Colonic mucosa (tissue), 4 donors: ENCODE data around the gene DDX23. TPM values are rescaled to one million over a fixed set of nuclear protein-coding genes. Genes with fewer than 3 reads are reported as not detected.
A peak's percentile ranks its signal among the peaks of the same experiment; 100 is the strongest.

Source experiments
- DNase-seq: peaks from one replicate; pipeline ENCODE4 v3.0.0-alpha.2; 2020
- H3K27ac ChIP-seq: fragments of 200-600 bp; one replicate; pipeline ENCODE4 v1.8.0; 2021
- H3K27me3 ChIP-seq: fragments of 200-600 bp; one replicate; pipeline ENCODE4 v1.8.0; 2021
- H3K36me3 ChIP-seq: fragments of 200-600 bp; one replicate; pipeline ENCODE4 v1.8.0; 2021
- H3K4me1 ChIP-seq: fragments of 200-600 bp; one replicate; pipeline ENCODE4 v1.8.0; 2021; ENCODE audit warnings: mild to moderate bottlenecking
- H3K4me3 ChIP-seq: fragments of 200-600 bp; one replicate; pipeline ENCODE4 v1.8.0; 2021
- H3K9ac ChIP-seq, 2 donors: one replicate each; pipeline ENCODE4 v1.7.0; 2013; ENCODE audit warnings: control low read depth in 2 of 2, low read depth in 2 of 2, low read length in 2 of 2
- H3K9me3 ChIP-seq: fragments of 200-600 bp; one replicate; pipeline ENCODE4 v1.8.0; 2021
- CTCF ChIP-seq: fragments of 200-600 bp; IDR thresholded peaks from one replicate; pipeline ENCODE4 v1.8.0; 2022; ENCODE audit warnings: antibody characterized with exemption, mild to moderate bottlenecking
- intact Hi-C: fragments of 100-400 bp; cut with DNase I; formaldehyde crosslinking; loops from one replicate; pipeline ENCODE4 v1.14.1; 2022
- total RNA-seq, 2 donors: library from RNA; stranded (reverse); fragmentation: NEBNext Ultra II Directional in 1 of 2; extraction: Animal tissue kit (Norgen Biotek cat#: 25700) in 1 of 2; gene quantifications; one replicate each; pipeline ENCODE4 v1.2.1, GENCODE V29; 2021
- donor health status: healthy.
- donor health status: DM: no; HTN: no; CAD: no.
- donor health status: DM: no; HTN: no; CAD: no.

The DDX23 gene
- total RNA-seq, 2 donors from 2014 or later: 87.2 to 150 TPM

GRCh38 chr12:48826209-48826855 is 25.6 kb downstream of the DDX23 start:
- no peak for TF ChIP-seq CTCF
- intact Hi-C loops: no loop called here
- peaks cover 11% of the 10 kb centered on the region for H3K36me3 ChIP-seq

GRCh38 chr12:48824905-48825304 is 27.1 kb downstream of the DDX23 start:
- intact Hi-C loops: no loop called here
- H3K36me3 ChIP-seq: peaks cover 2% of the 10 kb centered on the region

More at GRCh38 chr12:48826209-48826855, 25.6 kb downstream of the DDX23 start:
- no peak for DNase-seq
- Histone ChIP-seq H3K27me3 (no peaks in the 10 kb centered on the region), H3K9me3 (no peaks in the 10 kb centered on the region), H3K9ac (no peak overlapping the region), H3K27ac (no peak overlapping the region), H3K4me3 (no peak overlapping the region), H3K4me1 (no peaks in the 10 kb centered on the region)

GRCh38 chr12:48824112-48824511 is 27.9 kb downstream of the DDX23 start:
- no peak overlapping the region for H3K4me3 ChIP-seq
- H3K27ac ChIP-seq: no peak overlapping the region
- no peaks in the 10 kb centered on the region for H3K27me3 ChIP-seq
- TF ChIP-seq CTCF: no peak
- intact Hi-C loops: no loop called here
- no peaks in the 10 kb centered on the region for H3K36me3 ChIP-seq
- H3K9ac ChIP-seq: no peak overlapping the region
- H3K9me3 ChIP-seq: no peaks in the 10 kb centered on the region
- H3K4me1 ChIP-seq: no peaks in the 10 kb centered on the region
- DNase-seq: peak; percentile 45

More at GRCh38 chr12:48824905-48825304, 27.1 kb downstream of the DDX23 start:
- H3K4me3 ChIP-seq: no peak overlapping the region
- H3K27ac ChIP-seq: no peak overlapping the region
- H3K27me3 ChIP-seq: no peaks in the 10 kb centered on the region
- no peak overlapping the region for H3K9ac ChIP-seq
- no peak for DNase-seq
- no peaks in the 10 kb centered on the region for H3K4me1 ChIP-seq
- TF ChIP-seq CTCF: no peak
- no peaks in the 10 kb centered on the region for H3K9me3 ChIP-seq

GRCh38 chr12:48823281-48823680 is 28.7 kb downstream of the DDX23 start:
- intact Hi-C loops: no loop called here
- no peaks in the 10 kb centered on the region for H3K36me3 ChIP-seq
- no peak for DNase-seq
- H3K4me3 ChIP-seq: no peak overlapping the region
- H3K27ac ChIP-seq: no peak overlapping the region
- no peak overlapping the region for H3K9ac ChIP-seq
- H3K9me3 ChIP-seq: no peaks in the 10 kb centered on the region
- no peaks in the 10 kb centered on the region for H3K4me1 ChIP-seq
- TF ChIP-seq CTCF: no peak
- H3K27me3 ChIP-seq: no peaks in the 10 kb centered on the region

- DNase-seq: no peak
- Histone ChIP-seq H3K4me1 (no peaks in the 10 kb centered on the region), H3K36me3 (no peaks in the 10 kb centered on the region), H3K4me3 (no peak overlapping the region), H3K27me3 (no peaks in the 10 kb centered on the region), H3K9me3 (no peaks in the 10 kb centered on the region), H3K9ac (no peak overlapping the region), H3K27ac (no peak overlapping the region)
- intact Hi-C loops: no loop called here
- TF ChIP-seq CTCF: no peak
Measured at GRCh38 chr12:48822711-48823110, 29.3 kb downstream of the DDX23 start.
